ENCODE measurements around the gene LZTFL1.

LZTFL1 gene

GRCh38 chr3:45841757-45842491 lies at the start of gene LZTFL1:
TSS of gene LZTFL1 (minus strand) at chr3:45842119. CDS start at chr3:45841991, 128 bp downstream.
- peak within 1 kb of the TSS; percentile 91 for H3K4me3 ChIP-seq (ENCODE audit: control insufficient read depth, low read depth, low read length)
- peak; percentile 87 for DNase-seq (ENCODE audit: low read depth)
- TF ChIP-seq CTCF (IDR thresholded peaks at IDR 0.05; ENCODE audit: control insufficient read depth, insufficient read depth, low read depth, low read length, missing control alignments): no peak

DNA sequence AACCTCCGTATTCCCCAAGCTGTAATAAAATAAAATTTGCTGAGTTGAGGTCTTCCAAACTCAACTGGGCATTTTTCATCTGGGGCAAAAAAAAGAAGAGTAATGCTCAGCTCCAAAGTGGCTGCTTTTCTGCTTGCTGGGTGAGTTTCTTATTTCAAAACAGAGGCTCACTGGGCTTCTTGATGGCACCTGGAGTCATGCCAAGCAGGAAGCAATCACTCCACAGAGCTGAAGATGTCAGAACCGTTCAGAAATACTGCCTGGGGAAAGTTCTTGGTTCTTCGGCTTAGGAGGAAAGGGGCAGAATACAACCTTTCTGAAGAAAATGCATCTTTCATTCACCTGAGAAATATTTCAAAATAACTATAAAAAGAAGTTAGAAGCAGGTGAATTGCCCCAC lies 48.5 kb upstream of the LZTFL1 start:
- no peak overlapping the region for H3K4me3 ChIP-seq (ENCODE audit: control insufficient read depth, low read depth, low read length)
- no peak for TF ChIP-seq CTCF (IDR thresholded peaks at IDR 0.05; ENCODE audit: control insufficient read depth, insufficient read depth, low read depth, low read length, missing control alignments)
- no peak for DNase-seq (ENCODE audit: low read depth)

GRCh38 chr3:45889337-45889736 lies 47.4 kb upstream of the LZTFL1 start:
- DNase-seq (ENCODE audit: low read depth): no peak
- TF ChIP-seq CTCF (IDR thresholded peaks at IDR 0.05; ENCODE audit: control insufficient read depth, insufficient read depth, low read depth, low read length, missing control alignments): no peak
- no peak overlapping the region for H3K4me3 ChIP-seq (ENCODE audit: control insufficient read depth, low read depth, low read length)

DNA sequence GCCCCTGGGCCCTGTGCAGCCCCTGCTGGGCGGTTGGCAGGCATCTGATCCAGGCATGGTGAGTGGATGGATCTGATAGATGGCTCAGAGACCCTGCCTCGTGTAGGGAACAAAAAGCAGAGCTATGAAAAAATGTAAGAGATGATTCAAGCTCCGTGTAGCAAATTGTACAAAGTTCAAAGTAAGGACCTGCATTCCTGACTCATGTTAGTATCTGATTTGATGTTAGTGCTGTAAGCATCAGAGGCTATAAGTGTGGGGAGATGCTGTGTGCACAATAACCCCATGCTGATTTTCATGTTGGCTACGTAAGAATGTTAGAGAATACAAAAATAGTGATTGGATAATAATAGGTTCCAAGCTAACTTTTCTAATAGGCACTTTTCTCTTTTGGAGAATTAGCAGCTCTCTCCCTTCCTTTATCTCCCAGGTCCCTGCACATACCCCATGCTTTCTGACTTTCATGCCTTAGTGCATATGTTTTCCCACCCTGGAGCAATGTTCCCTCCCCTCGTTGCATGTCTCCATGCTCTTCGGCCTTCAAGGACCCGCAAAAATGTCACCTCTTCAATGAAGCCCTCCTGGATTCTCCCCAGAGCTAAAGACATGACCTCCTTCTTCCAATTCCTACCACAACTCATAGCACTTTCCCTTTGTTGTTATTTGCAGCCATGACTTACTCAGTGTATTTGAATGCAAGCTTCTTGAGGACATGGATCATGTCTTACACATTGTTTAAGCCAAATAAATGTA lies 46.0 kb upstream of the LZTFL1 start:
- TF ChIP-seq CTCF (IDR thresholded peaks at IDR 0.05; ENCODE audit: control insufficient read depth, insufficient read depth, low read depth, low read length, missing control alignments): no peak
- no peak overlapping the region for H3K4me3 ChIP-seq (ENCODE audit: control insufficient read depth, low read depth, low read length)
- no peak for DNase-seq (ENCODE audit: low read depth)

- no peak overlapping the region for H3K4me3 ChIP-seq (ENCODE audit: control insufficient read depth, low read depth, low read length)
- no peak for DNase-seq (ENCODE audit: low read depth)
- TF ChIP-seq CTCF (IDR thresholded peaks at IDR 0.05; ENCODE audit: control insufficient read depth, insufficient read depth, low read depth, low read length, missing control alignments): no peak
Observed at GRCh38 chr3:45887285-45887684, 45.4 kb upstream of the LZTFL1 start.

- H3K4me3 ChIP-seq (ENCODE audit: control insufficient read depth, low read depth, low read length): no peak within 1 kb of the TSS
- no peak for TF ChIP-seq CTCF (IDR thresholded peaks at IDR 0.05; ENCODE audit: control insufficient read depth, insufficient read depth, low read depth, low read length, missing control alignments)
Observed at GRCh38 chr3:45885979-45886705, 44.2 kb upstream of the LZTFL1 start, which contains the start of gene CCR9. TSS of gene CCR9 (plus strand) at chr3:45886543. CDS start at chr3:45894934, 8,391 bp downstream.

More at GRCh38 chr3:45885979-45886705, 44.2 kb upstream of the LZTFL1 start, which contains the start of gene CCR9:
- DNase-seq (ENCODE audit: low read depth): no peak
